Dedifferentiated amniotic fluid mesenchymal stem cell (primary cell): Measurements from ENCODE around the gene TFCP2L1.
"Not testable (repeated sequence)": the region's sequence is repeated elsewhere in the genome, so short reads cannot be mapped to it uniquely, and the experiment has no call there.

ENCODE experiments used
- DNase-seq: peaks from one replicate; pipeline ENCODE4 v3.0.0-alpha.2; 2016; ENCODE audit errors: extremely low spot score

TFCP2L1 gene, protein sequence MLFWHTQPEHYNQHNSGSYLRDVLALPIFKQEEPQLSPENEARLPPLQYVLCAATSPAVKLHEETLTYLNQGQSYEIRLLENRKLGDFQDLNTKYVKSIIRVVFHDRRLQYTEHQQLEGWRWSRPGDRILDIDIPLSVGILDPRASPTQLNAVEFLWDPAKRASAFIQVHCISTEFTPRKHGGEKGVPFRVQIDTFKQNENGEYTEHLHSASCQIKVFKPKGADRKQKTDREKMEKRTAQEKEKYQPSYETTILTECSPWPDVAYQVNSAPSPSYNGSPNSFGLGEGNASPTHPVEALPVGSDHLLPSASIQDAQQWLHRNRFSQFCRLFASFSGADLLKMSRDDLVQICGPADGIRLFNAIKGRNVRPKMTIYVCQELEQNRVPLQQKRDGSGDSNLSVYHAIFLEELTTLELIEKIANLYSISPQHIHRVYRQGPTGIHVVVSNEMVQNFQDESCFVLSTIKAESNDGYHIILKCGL

DNA sequence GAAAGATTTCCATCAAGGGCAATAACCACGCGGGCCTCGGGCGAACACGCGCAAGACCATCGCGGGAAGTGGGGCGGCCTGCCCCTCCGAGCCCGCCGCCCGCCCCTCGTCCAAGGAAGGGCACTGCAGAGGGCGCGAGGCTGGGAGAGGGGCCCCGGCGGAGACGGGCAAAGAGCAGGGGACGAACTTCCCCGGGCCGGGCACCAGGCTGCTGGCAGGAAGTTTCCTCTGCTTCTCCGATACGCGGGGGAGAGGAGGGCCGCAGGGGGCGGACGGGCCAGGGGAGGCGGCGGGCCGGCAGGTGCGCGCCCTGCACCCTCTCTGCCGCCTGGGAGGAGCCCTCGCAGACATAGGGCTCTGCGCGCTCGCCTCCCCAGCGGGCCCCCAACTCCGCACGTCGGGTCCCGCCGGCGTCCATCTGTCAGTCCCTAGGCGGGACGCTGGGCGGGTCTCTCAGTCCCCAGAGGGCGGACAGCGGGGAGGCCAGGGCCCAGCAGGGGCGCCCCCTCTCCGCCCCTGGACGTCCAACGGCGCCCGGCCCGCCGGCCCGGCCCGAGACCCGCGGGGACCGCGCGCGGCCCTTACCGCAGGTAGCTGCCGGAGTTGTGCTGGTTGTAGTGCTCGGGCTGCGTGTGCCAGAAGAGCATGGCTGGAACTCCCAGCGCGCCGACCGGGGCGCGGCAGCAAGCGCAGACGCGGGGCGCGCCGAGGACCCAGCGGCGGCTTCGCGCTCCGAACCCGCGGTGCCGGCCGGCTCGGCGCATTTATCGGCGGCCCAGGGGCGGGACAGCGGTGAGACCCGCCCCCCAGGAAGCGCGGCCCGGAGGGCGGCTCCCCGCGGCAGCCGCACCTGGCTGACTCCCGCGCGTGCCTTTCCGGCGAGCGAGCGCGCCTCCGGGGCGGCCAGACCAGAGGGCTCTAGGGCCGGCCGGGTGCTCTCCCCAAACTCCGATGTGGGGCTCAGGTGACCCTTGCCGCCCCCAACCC, at the start of gene TFCP2L1:
TFCP2L1 (minus strand) TSS at position 740 of the 987 bp plus-strand sequence; CDS start at position 647, 93 bp downstream.
- no peak for DNase-seq

DNA sequence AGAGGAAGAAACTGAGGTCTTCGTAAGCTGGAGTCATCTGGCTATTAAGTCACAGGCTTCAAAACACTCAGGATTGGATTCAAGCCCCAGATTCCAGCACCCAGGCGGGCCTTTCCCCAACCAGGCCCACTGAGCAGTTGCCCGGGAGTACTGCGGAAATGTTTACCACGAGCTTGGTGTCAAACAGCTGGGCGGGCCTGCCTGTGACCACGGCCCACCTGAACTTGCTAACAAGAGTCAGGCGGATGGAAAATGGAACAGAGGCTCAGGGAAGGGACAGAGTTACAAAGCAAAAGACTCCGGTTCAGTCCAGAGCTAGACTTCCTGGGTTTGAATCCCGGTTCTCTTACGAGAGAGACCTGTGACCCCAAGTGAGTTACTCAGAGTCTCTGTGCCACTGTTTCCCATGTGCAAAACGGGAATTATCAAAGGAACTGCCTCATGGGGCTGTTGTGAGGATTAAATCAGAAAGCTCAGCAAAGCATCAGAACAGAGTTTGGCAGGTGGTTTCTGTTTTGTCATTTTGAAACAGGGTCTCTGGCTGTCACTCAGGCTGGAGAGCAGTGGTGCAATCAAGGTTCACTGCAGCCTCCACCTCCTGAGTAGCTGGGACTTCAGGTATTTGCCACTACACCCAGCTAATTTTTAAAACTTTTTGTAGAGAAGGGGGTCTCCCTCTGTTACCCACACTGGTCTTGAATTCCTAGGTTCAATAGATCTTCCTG, 49.0 kb upstream of the TFCP2L1 start:
- DNase-seq = no peak

DNA sequence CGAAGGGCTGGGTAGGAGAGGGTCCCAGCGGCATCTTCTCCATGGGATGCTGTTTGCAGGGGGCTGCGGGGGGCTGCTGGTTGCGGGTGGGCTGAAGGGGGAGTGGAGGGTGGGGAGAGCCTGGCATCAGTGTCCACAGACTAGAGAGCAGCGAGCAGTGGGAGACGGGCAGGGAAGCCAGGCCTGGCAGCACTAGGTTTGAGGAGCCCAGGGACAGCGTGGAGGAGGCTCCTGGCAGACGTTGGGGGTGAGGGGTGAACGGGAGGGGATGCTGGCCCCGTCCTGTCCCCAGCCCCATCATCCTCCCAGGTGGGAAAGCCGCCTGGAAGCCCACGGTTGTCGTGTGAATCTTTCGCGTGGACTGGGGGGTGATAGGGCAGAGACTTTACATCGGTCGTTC, 48.2 kb upstream of the TFCP2L1 start:
- DNase-seq = no peak

DNA sequence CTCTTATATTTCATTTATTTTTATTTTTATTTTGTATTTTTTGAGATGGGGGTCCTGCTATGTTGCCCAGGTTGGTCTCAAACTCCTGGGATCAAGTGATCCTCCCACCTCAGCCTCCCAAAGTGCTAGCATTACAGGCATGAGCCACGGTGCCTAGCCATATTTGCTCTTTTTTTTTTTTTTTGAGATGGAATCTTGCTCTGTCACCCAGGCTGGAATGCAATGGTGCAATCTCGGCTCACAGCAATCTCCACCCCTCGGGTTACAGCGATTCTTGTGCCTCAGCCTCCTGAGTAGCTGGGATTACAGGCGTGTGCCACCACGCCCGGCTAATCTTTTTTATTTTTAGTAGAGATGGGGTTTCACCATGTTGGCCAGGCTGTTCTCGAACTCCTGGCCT, 46.3 kb upstream of the TFCP2L1 start:
- DNase-seq = not testable (repeated sequence)

DNA sequence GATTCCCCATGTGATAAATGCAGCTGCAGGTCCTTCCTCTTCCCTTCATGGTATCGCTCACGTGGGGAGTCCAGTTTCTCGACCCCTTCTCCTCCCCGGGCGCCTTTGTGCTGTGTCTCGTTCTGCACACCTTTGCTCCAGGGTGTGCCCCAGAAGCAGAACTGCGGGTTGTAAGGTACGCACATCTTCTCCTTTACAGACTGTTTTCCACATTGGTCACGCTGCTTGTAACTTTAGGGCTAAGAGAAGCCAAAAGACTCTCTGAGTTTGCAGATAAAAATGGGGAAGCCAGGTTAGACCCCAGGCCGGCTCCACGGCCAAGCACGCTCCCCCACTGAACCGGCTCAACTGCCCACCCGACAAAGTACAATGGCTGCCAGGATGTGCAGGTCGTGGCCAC, 45.9 kb upstream of the TFCP2L1 start:
- no peak for DNase-seq

DNA sequence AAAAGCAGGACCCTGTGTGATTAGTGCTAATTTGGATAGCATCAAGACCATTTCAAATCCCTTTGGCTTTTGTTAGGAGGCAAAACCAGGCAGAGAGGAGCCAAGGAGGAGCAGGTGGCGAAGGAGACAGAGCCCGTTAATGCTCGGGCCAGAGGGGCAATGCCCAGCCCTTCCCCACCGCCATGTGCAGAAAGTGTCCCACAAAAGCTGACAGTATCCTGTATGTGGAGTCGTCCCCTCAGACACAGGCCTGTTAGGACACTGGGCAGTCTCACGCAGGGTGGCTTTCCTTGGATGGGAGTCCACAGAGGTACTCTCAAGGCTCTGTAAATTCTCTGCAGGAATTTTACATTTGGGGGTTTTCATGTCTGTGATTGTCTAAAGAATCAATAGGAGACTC, 44.8 kb upstream of the TFCP2L1 start:
- no peak for DNase-seq

DNA sequence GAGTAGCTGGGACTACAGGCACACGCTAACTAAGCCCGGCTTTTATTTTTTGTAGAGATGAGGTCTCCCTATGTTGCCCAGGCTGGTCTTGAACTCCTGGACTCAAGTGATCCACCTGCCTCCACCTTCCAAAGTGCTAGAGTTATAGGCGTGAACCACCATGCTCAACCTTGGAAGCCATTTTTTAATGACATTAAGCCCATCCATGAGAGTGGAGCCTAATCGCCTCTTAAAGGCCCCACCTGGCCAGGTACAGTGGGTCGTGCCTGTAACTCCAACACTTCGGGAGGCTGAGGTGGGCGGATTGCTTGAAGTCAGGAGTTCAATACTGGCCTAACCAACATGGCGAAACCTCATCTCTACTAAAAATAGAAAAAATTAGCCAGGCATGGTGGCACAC, 41.6 kb upstream of the TFCP2L1 start:
- no peak for DNase-seq

DNA sequence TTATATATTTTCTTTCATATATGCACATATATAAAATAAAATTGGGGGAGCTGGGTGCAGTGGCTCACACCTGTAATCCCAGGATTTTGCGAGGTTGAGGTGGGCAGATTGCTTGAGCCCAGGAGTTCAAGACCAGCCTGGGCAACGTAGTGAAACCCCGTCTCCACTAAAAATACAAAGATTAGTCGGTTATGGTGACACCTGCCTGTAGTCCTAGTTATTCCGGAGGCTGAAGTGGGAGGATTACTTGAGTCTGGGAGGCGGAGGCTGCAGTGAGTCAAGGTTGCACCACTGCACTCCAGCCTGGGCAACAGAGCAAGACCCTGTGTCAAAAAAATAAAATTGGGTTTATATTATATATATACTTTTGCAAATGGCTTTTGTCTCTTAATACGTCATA, 39.6 kb upstream of the TFCP2L1 start:
- DNase-seq = no peak

DNA sequence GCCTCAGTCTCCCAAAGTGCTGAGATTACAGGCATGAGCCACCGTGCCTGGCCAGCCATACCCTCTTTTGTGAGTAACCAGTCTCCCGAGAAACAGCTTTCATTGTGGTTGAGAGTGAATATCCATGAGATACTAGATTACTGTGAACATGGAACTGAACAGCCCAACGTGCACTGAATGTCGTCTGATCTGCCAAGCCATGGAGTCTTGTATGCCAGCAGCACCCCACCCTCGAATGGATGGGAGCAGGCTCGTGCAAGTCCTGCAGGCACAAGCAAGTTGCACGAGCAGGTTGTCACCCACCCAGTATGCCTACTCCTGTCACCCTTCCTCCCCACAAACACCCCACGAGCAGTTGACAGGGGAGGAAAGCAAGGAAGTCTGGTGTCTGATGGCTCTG, 36.5 kb upstream of the TFCP2L1 start:
- no peak for DNase-seq

DNA sequence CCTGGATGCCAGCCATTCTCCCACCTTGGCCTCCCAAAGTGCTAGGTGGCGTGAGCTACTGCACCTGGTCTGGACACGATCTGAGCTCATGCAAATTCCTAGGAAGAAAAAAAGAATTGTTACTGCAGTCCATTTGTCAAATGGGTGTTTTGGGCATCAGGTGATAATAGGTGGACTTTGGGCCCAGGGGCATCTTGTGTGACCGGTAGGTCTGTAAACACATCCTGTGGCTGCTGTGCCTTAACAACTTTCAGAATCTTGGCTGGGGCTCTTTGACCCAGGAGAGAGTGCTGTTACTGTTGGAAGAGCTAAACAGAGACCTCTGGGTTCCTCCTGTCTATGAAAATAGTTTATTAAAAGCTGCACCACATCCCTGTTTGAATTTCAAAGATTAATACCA, 34.9 kb upstream of the TFCP2L1 start:
- no peak for DNase-seq

DNA sequence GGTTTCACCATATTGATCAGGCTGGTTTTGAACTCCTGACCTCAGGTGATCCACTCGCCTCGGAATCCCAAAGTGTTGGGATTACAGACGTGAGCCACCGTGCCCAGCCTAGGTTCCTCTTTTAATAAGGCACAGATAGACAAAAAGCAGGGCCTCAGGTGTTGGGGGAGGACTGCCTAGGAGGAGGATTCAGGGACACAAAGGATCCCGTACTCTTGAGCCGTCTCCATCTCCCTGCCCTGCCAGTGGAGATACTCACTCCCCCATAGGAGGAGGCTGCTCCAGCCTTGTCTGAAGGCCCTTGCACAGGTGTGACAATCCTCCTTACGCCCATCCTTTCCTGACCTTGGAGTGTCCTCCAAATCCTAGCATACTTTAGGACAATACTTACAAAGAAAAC, 32.0 kb upstream of the TFCP2L1 start:
- DNase-seq = no peak

DNA sequence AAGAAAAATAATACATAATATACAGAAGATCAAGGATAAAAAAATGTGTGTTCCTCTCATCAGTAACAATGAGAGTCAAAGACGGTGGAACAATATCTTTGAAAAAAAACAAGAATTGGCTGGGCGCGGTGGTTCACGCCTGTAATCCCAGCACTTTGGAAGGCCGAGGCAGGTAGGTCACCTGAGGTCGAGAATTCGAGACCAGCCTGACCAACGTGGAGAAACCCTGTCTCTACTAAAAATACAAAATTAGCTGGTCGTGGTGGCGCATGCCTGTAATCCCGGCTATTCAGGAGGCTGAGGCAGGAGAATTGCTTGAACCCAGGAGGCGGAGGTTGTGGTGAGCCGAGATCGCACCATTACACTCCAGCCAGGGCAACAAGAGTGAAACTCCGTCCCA, 28.7 kb upstream of the TFCP2L1 start:
- DNase-seq = not testable (repeated sequence)

DNA sequence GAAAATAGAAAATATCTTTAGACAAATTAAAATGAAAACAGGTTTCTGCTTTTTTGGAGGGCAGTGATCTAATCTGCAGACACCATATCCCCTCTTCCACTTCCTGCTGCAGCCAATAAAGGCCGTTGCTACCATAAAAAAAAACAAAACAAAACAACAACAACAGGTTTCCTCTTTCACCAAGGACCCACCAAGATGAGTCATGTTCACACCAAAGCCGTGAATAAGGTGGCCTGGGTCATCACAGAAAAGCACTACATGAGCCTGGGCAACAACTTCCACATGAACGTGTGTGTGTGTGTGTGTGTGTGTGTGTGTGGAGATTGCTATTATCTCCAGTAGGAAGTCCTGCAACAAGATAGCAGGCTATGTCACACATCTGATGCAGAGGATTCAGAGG, 24.8 kb upstream of the TFCP2L1 start:
- DNase-seq = no peak

DNA sequence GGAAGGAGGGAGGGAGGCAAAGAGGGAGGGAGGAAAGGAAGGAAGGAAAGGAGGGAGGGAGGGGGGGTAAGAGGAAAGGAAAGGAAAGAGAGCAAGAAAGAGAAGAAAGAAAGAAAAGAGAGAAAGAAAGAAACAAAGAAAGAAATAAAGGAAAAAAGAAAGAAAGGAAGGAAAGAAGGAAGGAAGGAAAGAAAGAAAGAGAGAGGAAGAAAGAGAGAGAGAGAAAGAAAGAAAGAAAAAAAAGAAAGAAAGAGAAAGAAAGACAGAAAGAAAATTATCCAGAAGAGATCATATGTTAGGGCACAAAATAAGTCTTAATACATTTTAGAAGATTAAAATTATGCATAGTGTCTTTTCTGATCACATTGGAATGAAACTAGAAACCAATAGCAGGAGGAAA, 24.3 kb upstream of the TFCP2L1 start:
- no peak for DNase-seq

DNA sequence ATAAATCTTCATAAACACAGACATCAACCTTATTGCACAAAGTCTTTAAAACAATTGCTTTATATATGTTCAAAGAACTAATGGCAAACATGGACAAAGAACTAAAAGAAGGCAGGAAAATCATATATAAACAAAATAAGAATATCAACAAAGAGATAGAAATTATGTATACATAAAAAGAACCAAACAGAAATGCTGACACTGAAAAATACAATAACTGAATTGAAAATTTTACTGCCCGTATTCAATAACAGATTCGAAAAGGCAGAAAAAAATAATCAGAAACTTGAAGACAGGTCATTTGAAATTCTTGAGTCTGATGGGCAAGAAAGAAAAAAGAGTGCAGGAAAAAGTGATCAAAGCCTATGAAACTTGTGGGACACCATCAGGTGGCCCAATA, 22.0 kb upstream of the TFCP2L1 start:
- DNase-seq = no peak

DNA sequence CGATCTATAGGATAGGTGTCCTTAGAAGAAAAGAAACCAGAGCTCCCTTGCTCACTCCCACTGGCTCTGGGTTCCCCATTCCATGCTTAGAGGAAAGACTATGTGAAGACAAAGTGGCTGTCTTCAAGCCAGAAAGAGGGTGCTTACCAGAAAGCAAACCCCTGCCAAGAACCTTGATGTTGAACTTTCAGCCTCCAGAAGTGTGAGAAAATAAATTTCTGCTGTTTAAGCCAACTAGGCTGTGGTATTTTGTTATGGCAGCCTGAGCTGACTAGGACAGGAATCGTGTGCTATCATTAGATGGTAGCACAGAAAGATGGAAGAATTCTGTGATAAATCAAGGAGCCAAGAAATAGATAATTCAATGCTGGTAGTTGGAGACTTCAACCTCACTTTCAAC, 19.9 kb upstream of the TFCP2L1 start:
- DNase-seq = no peak

DNA sequence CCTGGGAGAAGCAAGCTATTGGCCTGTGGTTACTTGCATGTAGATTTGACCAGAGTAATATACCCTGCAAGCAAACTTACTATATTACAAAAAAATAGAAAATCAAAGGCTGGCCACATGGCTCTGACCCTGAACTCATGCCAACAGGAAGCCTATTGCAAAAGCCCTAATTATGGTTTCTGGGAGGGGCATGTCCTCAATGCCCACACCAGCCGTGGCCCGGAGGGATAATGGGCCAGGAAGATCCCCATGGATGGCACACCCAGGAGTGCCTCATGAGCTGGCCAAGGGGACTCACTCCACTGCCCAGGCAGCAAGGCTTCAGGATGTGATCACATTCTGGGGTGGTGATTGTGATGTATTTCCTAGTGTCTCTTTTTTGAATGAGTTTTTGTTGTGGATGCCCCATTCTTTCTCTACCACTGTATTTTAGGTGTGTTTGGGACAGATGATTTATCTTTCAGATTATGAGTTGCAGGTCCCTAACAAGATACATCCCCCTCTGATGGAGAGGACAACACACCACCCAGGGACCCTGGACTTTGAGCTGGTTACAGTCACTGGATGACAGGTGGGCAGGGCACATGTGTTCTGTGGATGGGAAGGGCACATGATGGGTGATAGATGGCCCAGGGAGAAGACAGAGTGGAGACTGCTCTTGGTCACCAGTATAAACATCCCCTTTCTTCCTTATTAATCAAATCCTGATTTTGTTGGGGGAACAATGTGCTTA, 18.7 kb upstream of the TFCP2L1 start:
- no peak for DNase-seq

DNA sequence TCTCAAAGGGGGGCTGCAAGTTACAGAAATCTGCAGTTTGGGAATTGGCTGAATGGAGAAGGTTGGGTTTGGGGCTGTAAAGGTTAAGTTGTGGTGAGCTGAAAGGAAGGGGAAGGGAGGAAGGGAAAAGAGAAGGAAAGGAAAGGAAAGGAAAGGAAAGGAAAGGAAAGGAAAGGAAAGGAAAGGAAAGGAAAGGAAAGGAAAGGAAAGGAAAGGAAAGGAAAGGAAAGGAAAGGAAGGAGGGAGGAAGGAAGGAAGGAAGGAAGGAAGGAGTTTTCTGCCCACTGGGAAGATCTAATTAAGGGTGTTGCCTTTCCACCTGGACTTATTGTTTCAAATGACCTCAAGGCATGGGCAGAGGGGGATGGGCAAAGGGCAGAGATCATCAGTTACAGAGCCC, 16.2 kb upstream of the TFCP2L1 start:
- DNase-seq = not testable (repeated sequence)

DNA sequence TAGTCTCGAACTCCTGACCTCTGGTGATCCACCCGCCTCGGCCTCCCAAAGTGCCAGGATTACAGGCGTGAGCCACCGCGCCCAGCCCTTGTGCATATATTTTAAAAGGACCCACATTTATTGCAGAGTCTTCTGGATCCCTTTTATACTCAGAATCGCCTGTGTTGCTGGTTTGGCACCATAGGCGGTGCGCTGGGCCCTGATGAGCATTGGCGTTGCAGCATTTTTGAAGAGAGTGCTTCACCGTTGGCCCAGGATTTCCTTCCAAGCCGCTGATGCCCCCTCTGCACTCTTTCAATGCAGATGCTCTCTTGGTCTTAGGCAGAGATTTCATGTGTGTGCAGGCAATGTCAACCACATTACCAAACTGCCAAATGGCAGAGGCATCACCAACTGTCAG, 13.5 kb upstream of the TFCP2L1 start:
- DNase-seq = no peak

DNA sequence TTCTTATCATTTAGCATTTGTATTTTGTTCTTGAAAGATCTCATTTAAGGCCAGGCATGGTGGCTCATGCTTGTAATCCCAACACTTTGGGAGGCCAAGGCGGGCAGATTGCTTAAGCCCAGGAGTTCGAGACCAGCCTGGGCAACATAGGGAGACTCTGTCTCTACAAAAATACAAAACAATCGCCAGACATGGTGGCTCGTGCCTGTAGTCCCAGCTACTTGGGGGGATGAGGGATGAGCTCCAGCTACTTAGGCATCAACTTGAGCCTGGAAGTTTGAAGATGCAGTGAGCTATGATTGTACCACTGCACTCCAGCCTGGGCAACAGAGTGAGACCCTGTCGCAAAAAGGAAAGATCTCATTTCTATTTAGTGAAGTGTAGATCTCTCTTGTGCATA, 12.9 kb upstream of the TFCP2L1 start:
- not testable (repeated sequence) for DNase-seq

DNA sequence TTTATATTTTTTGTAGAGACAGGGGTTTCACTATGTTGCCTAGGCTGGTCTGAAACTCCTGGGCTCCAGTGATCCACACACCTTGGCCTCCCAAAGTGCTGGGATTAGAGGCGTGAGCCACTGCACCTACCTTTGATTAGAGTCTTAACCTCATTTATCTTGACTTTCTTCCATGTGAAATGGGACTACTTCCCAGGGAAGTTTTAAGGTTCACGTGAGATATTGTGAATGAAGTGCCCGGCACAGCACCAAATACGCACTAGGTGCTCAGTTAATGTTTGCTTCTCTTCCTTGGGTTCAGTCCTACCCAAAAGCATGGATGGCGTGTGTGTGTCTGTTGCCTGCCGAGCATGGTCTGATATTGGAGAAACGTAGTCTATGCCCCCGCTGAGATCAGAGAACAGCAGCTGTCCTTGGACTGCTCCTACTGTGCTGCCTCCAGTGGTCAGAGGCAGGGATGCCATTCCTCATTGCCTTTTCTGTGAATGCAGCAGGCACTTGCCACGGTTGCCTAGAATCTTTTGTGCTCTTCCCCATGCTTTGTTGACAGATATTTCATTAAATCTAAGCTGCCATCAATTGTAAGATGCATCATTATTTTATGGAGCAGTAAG, 12.3 kb upstream of the TFCP2L1 start:
- DNase-seq = no peak
